H1 (cell line): Measurements from ENCODE around the gene KAZALD1. TPM values are rescaled to one million over a fixed set of nuclear protein-coding genes. Genes with fewer than 3 reads are reported as not detected.

ENCODE experiments used
- CTCF ChIA-PET: fragments of 300-600 bp; sonication (Branson Sonifier 250); formaldehyde crosslinking; loops from one replicate; lab custom pipeline; 2021; ENCODE audit not compliant: partially characterized antibody; lab: Charles Lee
- POLR2A ChIA-PET: fragments of 300-600 bp; sonication (Branson Sonifier 250); formaldehyde crosslinking; loops from one replicate; lab custom pipeline; 2021; ENCODE audit warnings: inconsistent platforms; ENCODE audit not compliant: partially characterized antibody; lab: Charles Lee
- DNase-seq, 2 experiments: peaks; one replicate each; pipeline versions ENCODE4 v3.0.0 to v3.0.0-alpha.2; 2010 to 2022; ENCODE audit warnings: low spot score in 2 of 2, low read depth in 1 of 2, mixed read lengths in 1 of 2
- FAIRE-seq: peaks from 2 replicates; lab custom pipeline; 2011; peaks lifted over from hg19 to GRCh38; lab: Jason Lieb, UNC
- H2AFZ ChIP-seq: 2 replicates; pipeline ENCODE4 v1.8.1; 2012; ENCODE audit warnings: low read length, inconsistent platforms
- H2AK5ac ChIP-seq: 2 replicates; pipeline ENCODE4 v1.6.1; 2013; ENCODE audit warnings: low read depth, low read length
- H2BK120ac ChIP-seq: replicated peaks from 2 replicates; pipeline ENCODE3; 2013; ENCODE audit warnings: low read depth, low read length, inconsistent platforms
- H2BK12ac ChIP-seq: 2 replicates; pipeline ENCODE4 v1.6.1; 2013; ENCODE audit warnings: low read depth, low read length
- H2BK15ac ChIP-seq: 2 replicates; pipeline ENCODE4 v1.6.1; 2013; ENCODE audit warnings: low read length
- H2BK20ac ChIP-seq: 2 replicates; pipeline ENCODE4 v1.6.1; 2013; ENCODE audit warnings: low read length
- H2BK5ac ChIP-seq: 2 replicates; pipeline ENCODE4 v1.6.1; 2013; ENCODE audit warnings: low read depth, low read length
- H3K14ac ChIP-seq: 2 replicates; pipeline ENCODE4 v1.6.1; 2013; ENCODE audit warnings: inconsistent platforms; ENCODE audit not compliant: insufficient read length
- H3K18ac ChIP-seq: 2 replicates; pipeline ENCODE4 v1.6.1; 2013; ENCODE audit warnings: low read length; ENCODE audit errors: extremely low read depth
- H3K23ac ChIP-seq: 2 replicates; pipeline ENCODE4 v1.6.1; 2013; ENCODE audit warnings: inconsistent platforms; ENCODE audit not compliant: insufficient read length
- H3K23me2 ChIP-seq: 2 replicates; pipeline ENCODE4 v1.6.1; 2013; ENCODE audit warnings: low read depth, low read length
- H3K27ac ChIP-seq: 2 replicates; pipeline ENCODE4 v1.6.1; 2011; ENCODE audit warnings: low read depth, low read length, inconsistent platforms
- H3K27me3 ChIP-seq, 4 experiments: replicated peaks in 1 of 4; 1 replicate in 1 of 4; 2 replicates in 3 of 4; pipeline versions ENCODE4 v1.6.1 to v1.8.1; 2011 to 2013; ENCODE audit warnings: low read length in 3 of 4, mild to moderate bottlenecking in 3 of 4, inconsistent platforms in 2 of 4, mixed read lengths in 2 of 4, moderate library complexity in 1 of 4; ENCODE audit not compliant: control insufficient read depth in 3 of 4, insufficient read depth in 3 of 4; ENCODE audit errors: extremely low read depth in 1 of 4
- H3K36me3 ChIP-seq, 4 experiments: 2 replicates each; pipeline versions ENCODE4 v1.6.1 to v1.8.1; 2011 to 2013; ENCODE audit warnings: mild to moderate bottlenecking in 4 of 4, low read length in 3 of 4, moderate library complexity in 2 of 4, control low read depth in 1 of 4, inconsistent platforms in 1 of 4; ENCODE audit not compliant: insufficient read depth in 4 of 4, control insufficient read depth in 2 of 4
- H3K4ac ChIP-seq: replicated peaks from 2 replicates; pipeline ENCODE3; 2013; ENCODE audit warnings: low read length, low read depth, mixed read lengths, inconsistent platforms; ENCODE audit not compliant: insufficient read length
- H3K4me1 ChIP-seq, 4 experiments: replicated peaks in 1 of 4; 1 replicate in 1 of 4; 2 replicates in 3 of 4; pipeline versions ENCODE4 v1.6.1 to v1.8.1; 2011 to 2013; ENCODE audit warnings: low read length in 3 of 4, inconsistent platforms in 2 of 4, mixed read lengths in 1 of 4; ENCODE audit not compliant: insufficient read depth in 4 of 4, control insufficient read depth in 3 of 4
- H3K4me2 ChIP-seq, 2 experiments: 2 replicates each; pipeline versions ENCODE4 v1.6.1 to v1.8.1; 2011 to 2013; ENCODE audit warnings: low read depth in 2 of 2, low read length in 2 of 2, control low read depth in 1 of 2, inconsistent platforms in 1 of 2, mild to moderate bottlenecking in 1 of 2; ENCODE audit not compliant: insufficient read depth in 1 of 2
- H3K4me3 ChIP-seq, 4 experiments: fragments of 200-600, 300-600 bp in 1 of 4; sonication (generic), shearing (Covaris generic), sonication (Bioruptor Twin) in 1 of 4; 2 replicates each; pipeline versions ENCODE4 v1.5.1 to v1.8.1; 2011 to 2016; ENCODE audit warnings: low read length in 4 of 4, low read depth in 3 of 4, control low read depth in 2 of 4, inconsistent platforms in 2 of 4, mild to moderate bottlenecking in 2 of 4, mixed read lengths in 1 of 4, moderate library complexity in 1 of 4; ENCODE audit not compliant: insufficient read depth in 2 of 4; ENCODE audit errors: extremely low read depth in 1 of 4
- H3K56ac ChIP-seq: replicated peaks from 2 replicates; pipeline ENCODE3; 2013; ENCODE audit warnings: low read depth, mild to moderate bottlenecking, mixed read lengths, low read length, inconsistent platforms; ENCODE audit not compliant: insufficient read length
- H3K79me1 ChIP-seq: 2 replicates; pipeline ENCODE4 v1.6.1; 2013; ENCODE audit warnings: low read depth, low read length, control low read depth
- H3K79me2 ChIP-seq, 2 experiments: 2 replicates each; pipeline versions ENCODE4 v1.6.1 to v1.8.1; 2012 to 2013; ENCODE audit warnings: low read length in 2 of 2, mild to moderate bottlenecking in 2 of 2, inconsistent platforms in 1 of 2; ENCODE audit not compliant: insufficient read depth in 2 of 2, control insufficient read depth in 1 of 2
- H3K9ac ChIP-seq, 4 experiments: replicated peaks in 1 of 4; 1 replicate in 1 of 4; 2 replicates in 3 of 4; pipeline versions ENCODE4 v1.6.1 to v1.8.1; 2011 to 2013; ENCODE audit warnings: low read depth in 3 of 4, low read length in 3 of 4, control low read depth in 2 of 4, mild to moderate bottlenecking in 2 of 4, moderate library complexity in 2 of 4, inconsistent platforms in 1 of 4; ENCODE audit errors: extremely low read depth in 1 of 4
- H3K9me3 ChIP-seq, 2 experiments: 2 replicates each; pipeline versions ENCODE4 v1.6.1 to v1.8.1; 2012 to 2013; ENCODE audit warnings: mild to moderate bottlenecking in 2 of 2, moderate library complexity in 2 of 2, control low read depth in 1 of 2, inconsistent platforms in 1 of 2, low read depth in 1 of 2, low read length in 1 of 2, mixed read lengths in 1 of 2; ENCODE audit not compliant: insufficient read depth in 2 of 2
- H4K20me1 ChIP-seq, 2 experiments: replicated peaks in 1 of 2; 2 replicates each; pipeline versions ENCODE3 to v1.8.1; 2011 to 2013; ENCODE audit warnings: inconsistent platforms in 2 of 2, low read length in 2 of 2, mild to moderate bottlenecking in 1 of 2; ENCODE audit not compliant: insufficient read depth in 2 of 2, control insufficient read depth in 1 of 2
- H4K5ac ChIP-seq: 2 replicates; pipeline ENCODE4 v1.6.1; 2013; ENCODE audit warnings: low read length, low read depth, mixed read lengths, inconsistent platforms; ENCODE audit not compliant: insufficient read length
- H4K8ac ChIP-seq: 2 replicates; pipeline ENCODE4 v1.8.0; 2013; ENCODE audit warnings: mild to moderate bottlenecking, moderate library complexity, low read length, inconsistent platforms; ENCODE audit not compliant: insufficient read depth; ENCODE audit errors: extremely low read depth
- H4K91ac ChIP-seq: replicated peaks from 2 replicates; pipeline ENCODE3; 2013; ENCODE audit warnings: low read length, mixed read lengths, inconsistent platforms; ENCODE audit not compliant: insufficient read length
- CEBPB ChIP-seq: IDR thresholded peaks from 2 replicates; pipeline ENCODE4 v1.6.1; 2012; ENCODE audit warnings: low read depth, low read length
- CTCF ChIP-seq, 3 experiments: IDR thresholded peaks; 1 replicate in 2 of 3; 2 replicates in 1 of 3; pipeline versions ENCODE4 v1.5.1 to v1.6.1; 2011; ENCODE audit warnings: low read length in 3 of 3, mild to moderate bottlenecking in 3 of 3, inconsistent platforms in 2 of 3, low read depth in 1 of 3, moderate library complexity in 1 of 3; ENCODE audit not compliant: insufficient read depth in 1 of 3; ENCODE audit errors: control extremely low read depth in 1 of 3
- EGR1 ChIP-seq: IDR thresholded peaks from 2 replicates; pipeline ENCODE4 v1.6.1; 2011; ENCODE audit warnings: low read depth, low read length, borderline replicate concordance
- EZH2 ChIP-seq: fragments of 200-600 bp; sonication (generic); IDR thresholded peaks from 2 replicates; pipeline ENCODE4 v1.7.1; 2012; ENCODE audit warnings: low read depth, mild to moderate bottlenecking, moderate library complexity, low read length, inconsistent platforms; ENCODE audit not compliant: severe bottlenecking
- FOSL1 ChIP-seq: IDR thresholded peaks from 2 replicates; pipeline ENCODE4 v1.6.1; 2011; ENCODE audit warnings: mild to moderate bottlenecking, low read depth, low read length, moderate library complexity; ENCODE audit not compliant: insufficient read depth
- GTF2F1 ChIP-seq: IDR thresholded peaks from 2 replicates; pipeline ENCODE4 v1.6.1; 2012; ENCODE audit warnings: low read depth, low read length, improper control_type of control experiment, borderline replicate concordance
- JUN ChIP-seq: IDR thresholded peaks from 2 replicates; pipeline ENCODE4 v1.6.1; 2011; ENCODE audit warnings: low read depth, mild to moderate bottlenecking, improper control_type of control experiment, low read length
- SIRT6 ChIP-seq: IDR thresholded peaks from one replicate; pipeline ENCODE4 v1.7.1; 2012; ENCODE audit warnings: low read length, inconsistent platforms
- SRF ChIP-seq: IDR thresholded peaks from 2 replicates; pipeline ENCODE4 v1.6.1; 2011; ENCODE audit warnings: mild to moderate bottlenecking, low read depth, low read length, moderate library complexity
- WGBS, 2 experiments: shearing (Covaris generic) in 1 of 2; methylation state at CpG; one replicate each; pipeline versions ENCODE4 v1.1.6 to v1.1.7; 2013 to 2015; ENCODE audit warnings: low lambda C conversion rate in 2 of 2, mixed read lengths in 2 of 2, inconsistent platforms in 1 of 2, low coverage in 1 of 2, missing lambda C conversion rate in 1 of 2; ENCODE audit not compliant: insufficient replicate concordance in 2 of 2, insufficient coverage in 1 of 2, insufficient read length in 1 of 2; ENCODE audit errors: extremely low coverage in 1 of 2, missing lambda C conversion rate in 1 of 2; 5-methylcytosine and 5-hydroxymethylcytosine counted together
- polyA plus RNA-seq, 7 experiments: library from polyadenylated mRNA; depleted of rRNA in 3 of 7; stranded (reverse) in 5 of 7; unstranded in 2 of 7; fragments of >200 nt in 5 of 7; fragments of 200-250 nt in 2 of 7; gene quantifications; 1 replicate in 5 of 7; 2 replicates in 1 of 7; 4 replicates in 1 of 7; pipeline versions ENCODE4 v1.2.1 to v1.2.3, GENCODE V29; 2011 to 2013; ENCODE audit warnings: missing spikeins in 2 of 7, mixed read lengths in 2 of 7
- total RNA-seq: library from RNA; stranded (reverse); fragmentation: NEBNext Ultra II Directional; extraction: Animal tissue kit (Norgen Biotek cat#: 25700); gene quantifications from 2 replicates; pipeline ENCODE4 v1.2.1, GENCODE V29; 2021
- TF ChIP-seq, protein P1 (sequence below): IDR thresholded peaks from 2 replicates; pipeline ENCODE4 v1.6.1; 2012; ENCODE audit warnings: inconsistent platforms

KAZALD1 gene
- total and polyA plus RNA-seq, 2 of the 8 experiments (the other 6 are each of a cell fraction or from before 2014, with no cell fraction given), result 0.65 to 1.9 TPM

- 92% methylated on average over 6 of the region's 6 CpGs; no CpG with 5 or more reads in 1 of the 2 experiments for WGBS, 2 experiments
- Histone ChIP-seq H3K9ac (no peak overlapping the region), H3K4me3 (peak overlapping the region in 1 of 4 experiments; percentile 19; a peak in 1 of 8 replicates), H4K91ac (peak overlapping the region; percentile 47), H3K14ac (no peak overlapping the region), H2BK15ac (no peak overlapping the region), H3K18ac (no peak overlapping the region), H3K4me2 (peak overlapping the region in 1 of 2 experiments; percentile 28; a peak in 1 of 4 replicates), H3K79me1 (no peaks in the 10 kb centered on the region), H3K23ac (no peak overlapping the region), H4K8ac (peak overlapping the region; percentile 85; the same call in 1 of the 2 replicates), H3K79me2 (no peaks in the 10 kb centered on the region), H3K27me3 (peaks cover 0 to 21% (median 10%) of the 10 kb centered on the region in 4 experiments; a peak in 4 of 7 replicates), H3K56ac (no peak overlapping the region), H2AFZ (no peak overlapping the region), H2AK5ac (no peak overlapping the region), H2BK12ac (no peak overlapping the region), H3K23me2 (peaks cover 2% of the 10 kb centered on the region; the same call in 1 of the 2 replicates), H3K4me1 (peaks cover 3 to 15% (median 8%) of the 10 kb centered on the region in 4 experiments; a peak in 5 of 7 replicates), H3K36me3 (no peaks in the 10 kb centered on the region), H3K9me3 (no peaks in the 10 kb centered on the region), H2BK5ac (no peak overlapping the region), H3K27ac (no peak overlapping the region), H2BK20ac (no peak overlapping the region), H3K4ac (peak overlapping the region; percentile 93), H2BK120ac (peak overlapping the region; percentile 38), H4K20me1 (no peaks in the 10 kb centered on the region), H4K5ac (no peak overlapping the region)
- ChIA-PET POLR2A (interaction anchor here (0.8 to 1.2 kb wide), 3 partner anchors 21 to 76 kb away, joined by 3 to 5 read pairs (median 3); no protein-coding TSS in a partner anchor), CTCF (interaction anchor here (0.5 to 59.5 kb wide), 25 partner anchors 11 to 476 kb away, joined by 3 to 2176 read pairs (median 5); partner anchors contain the start of genes KAZALD1, PDZD7 and SFXN3)
- DNase-seq, result no peak
- FAIRE-seq, result no peak
- TF ChIP-seq CEBPB (no peak), FOSL1 (no peak), SRF (no peak), CTCF (IDR thresholded peaks at IDR 0.05; ENCODE audit: control extremely low read depth in 1 of 3, insufficient read depth in 1 of 3, low read depth in 1 of 3, low read length in 3 of 3) (no peak), JUN (no peak), SIRT6 (no peak), EZH2 (no peak), GTF2F1 (no peak), EGR1 (no peak)
- TF ChIP-seq, protein P1, sequence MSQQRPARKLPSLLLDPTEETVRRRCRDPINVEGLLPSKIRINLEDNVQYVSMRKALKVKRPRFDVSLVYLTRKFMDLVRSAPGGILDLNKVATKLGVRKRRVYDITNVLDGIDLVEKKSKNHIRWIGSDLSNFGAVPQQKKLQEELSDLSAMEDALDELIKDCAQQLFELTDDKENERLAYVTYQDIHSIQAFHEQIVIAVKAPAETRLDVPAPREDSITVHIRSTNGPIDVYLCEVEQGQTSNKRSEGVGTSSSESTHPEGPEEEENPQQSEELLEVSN, result no peak
These were observed 33.2 kb downstream of the KAZALD1 start for GRCh38 chr10:101095004-101095403.
